Activated T-helper 2 cell treated with anti-CD3 and anti-CD28 coated beads, Interferon-gamma antibody, Interleukin-2, Interleukin-4, amounts not matched to agents 10 μg/mL and 5 μg/mL and 100 μg/mL, durations not matched to agents 14 hours and 24 hours and 36 hours (primary cell): ENCODE results near the gene TRMU. TPM values are rescaled to one million over a fixed set of nuclear protein-coding genes. Genes with fewer than 3 reads are reported as not detected.
"Not testable (repeated sequence)": the region's sequence is repeated elsewhere in the genome, so short reads cannot be mapped to it uniquely, and the experiment has no call there.

Experiments used
- DNase-seq: peaks from one replicate; pipeline ENCODE4 v3.0.0; 2021; ENCODE audit warnings: low spot score
- H3K27ac Mint-ChIP-seq: one replicate; pipeline ENCODE4 v1.8.0; 2021; ENCODE audit warnings: mixed read lengths
- H3K27me3 Mint-ChIP-seq: one replicate; pipeline ENCODE4 v1.8.0; 2021; ENCODE audit warnings: low read depth, mixed read lengths
- H3K36me3 Mint-ChIP-seq: one replicate; pipeline ENCODE4 v1.8.0; 2021; ENCODE audit warnings: low read depth, mixed read lengths
- H3K4me1 Mint-ChIP-seq: one replicate; pipeline ENCODE4 v1.8.0; 2021; ENCODE audit warnings: low read depth, mixed read lengths
- H3K4me3 Mint-ChIP-seq: one replicate; pipeline ENCODE4 v1.8.0; 2021; ENCODE audit warnings: low read depth, mild to moderate bottlenecking, moderate library complexity, mixed read lengths
- H3K9me3 Mint-ChIP-seq: one replicate; pipeline ENCODE4 v1.8.0; 2021; ENCODE audit warnings: mixed read lengths
- intact Hi-C: fragments of 100-400 bp; cut with micrococcal nuclease; formaldehyde crosslinking; loops from one replicate; pipeline ENCODE4 v1.15.1; 2023
- total RNA-seq: library from RNA; stranded (reverse); gene quantifications from 2 replicates; pipeline ENCODE4 v1.2.3, GENCODE V29; 2022

TRMU gene
- total RNA-seq, 1 donor from 2014 or later: 76.0 TPM

DNA sequence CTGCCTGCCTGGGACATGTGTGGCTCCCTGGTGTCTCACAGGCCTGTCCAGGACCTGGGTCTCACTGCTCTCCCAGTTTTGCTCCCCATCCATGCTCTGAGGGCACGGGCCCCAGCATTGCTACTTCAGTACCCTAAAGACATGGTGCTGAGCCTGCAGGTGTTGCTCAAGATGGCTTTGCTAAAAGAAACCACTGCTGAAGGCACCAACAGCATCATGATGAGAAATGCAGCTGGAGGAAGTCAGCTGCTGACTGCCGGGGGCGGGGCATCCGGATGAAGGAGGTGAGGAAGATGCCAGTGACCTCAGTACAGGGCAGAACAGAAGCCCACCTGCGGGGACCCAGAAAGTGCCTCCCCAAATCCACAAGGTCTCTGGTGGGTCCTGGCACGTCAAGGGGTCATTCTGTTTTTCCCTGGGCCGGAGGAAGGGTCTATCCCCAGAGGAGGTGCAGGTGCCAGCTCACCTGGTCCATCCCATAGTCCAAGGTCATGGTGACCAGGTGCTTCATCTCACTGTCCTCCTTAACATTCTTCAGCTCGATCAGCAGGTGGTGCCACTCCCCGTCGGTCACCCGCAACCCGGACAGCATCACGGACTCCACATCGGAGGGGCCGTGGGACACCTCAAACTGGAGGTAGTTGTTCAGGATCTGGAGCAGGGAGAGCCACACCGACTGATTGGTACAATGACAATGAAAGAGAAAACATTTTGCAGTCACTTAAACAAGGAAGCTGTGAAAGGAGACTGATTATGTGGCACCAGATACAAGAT, 63.9 kb downstream of the TRMU start:
- Mint-ChIP-seq H3K4me1 (no peaks in the 10 kb centered on the region), H3K27ac (no peak overlapping the region), H3K9me3 (no peaks in the 10 kb centered on the region), H3K27me3 (no peaks in the 10 kb centered on the region), H3K4me3 (no peak overlapping the region), H3K36me3 (no peaks in the 10 kb centered on the region)
- intact Hi-C loops: no loop called here
- DNase-seq: no peak

DNA sequence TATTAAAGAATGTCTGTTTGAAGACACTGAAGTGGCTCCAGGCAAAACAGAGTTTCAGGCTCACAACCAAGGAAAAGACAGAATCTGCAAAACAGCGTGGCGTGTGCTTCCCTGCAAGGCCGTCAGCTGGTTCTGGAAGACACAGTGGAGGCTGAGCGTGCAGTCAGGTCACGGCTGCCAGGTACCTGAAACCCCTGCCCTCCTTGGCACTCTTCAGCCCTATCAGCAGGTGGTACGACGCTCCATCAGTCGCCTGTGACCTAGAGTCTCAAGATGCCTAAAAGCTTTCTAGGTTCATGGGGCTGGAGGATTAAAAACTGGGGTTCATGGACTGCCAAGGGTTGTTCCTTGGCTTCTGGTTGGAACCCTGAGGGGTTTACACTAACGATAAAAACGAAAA, 65.9 kb downstream of the TRMU start:
- intact Hi-C loops: no loop called here
- Mint-ChIP-seq H3K4me1 (no peaks in the 10 kb centered on the region), H3K9me3 (no peaks in the 10 kb centered on the region), H3K4me3 (no peak overlapping the region), H3K27me3 (no peaks in the 10 kb centered on the region), H3K27ac (no peak overlapping the region), H3K36me3 (no peaks in the 10 kb centered on the region)
- DNase-seq: no peak

DNA sequence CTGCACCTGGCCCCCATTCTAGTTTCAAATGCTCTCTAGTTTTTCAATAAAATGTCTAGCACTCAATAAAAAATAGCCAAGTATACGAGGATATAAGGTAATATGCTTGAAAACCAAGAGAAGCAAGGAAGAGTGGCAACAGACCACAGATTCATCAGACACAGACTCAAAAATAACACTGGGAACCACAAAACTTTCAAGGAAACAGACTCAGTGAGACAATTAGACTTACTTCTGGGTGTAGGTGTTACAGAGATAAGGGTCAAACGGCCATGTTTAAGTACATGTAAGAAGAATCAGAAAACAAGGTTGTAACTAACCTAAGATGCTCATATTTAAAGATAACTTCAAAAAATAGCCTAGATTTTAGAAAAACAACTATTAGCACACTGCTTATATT, 67.0 kb downstream of the TRMU start:
- H3K9me3 Mint-ChIP-seq: no peaks in the 10 kb centered on the region

DNA sequence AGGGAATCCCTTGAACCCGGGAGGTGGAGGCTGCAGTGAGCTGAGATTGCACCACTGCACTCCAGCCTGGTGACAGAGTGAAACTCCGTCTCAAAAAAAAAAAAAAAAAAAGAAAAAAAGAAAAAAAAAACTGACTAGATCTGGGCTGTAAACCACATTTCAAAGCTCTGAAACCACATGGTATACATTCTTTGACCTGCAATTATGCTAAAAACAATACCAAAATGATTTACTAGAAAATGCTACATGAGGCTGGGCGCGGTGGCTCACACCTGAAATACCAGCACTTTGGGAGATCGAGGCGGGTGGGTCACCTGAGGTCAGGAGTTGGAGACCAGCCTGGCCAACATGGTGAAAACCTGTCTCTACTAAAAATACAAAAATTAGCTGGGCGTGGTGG, 68.4 kb downstream of the TRMU start:
- DNase-seq, H3K27ac Mint-ChIP-seq, H3K9me3 Mint-ChIP-seq, H3K27me3 Mint-ChIP-seq, H3K4me1 Mint-ChIP-seq, H3K4me3 Mint-ChIP-seq, intact Hi-C loops, H3K36me3 Mint-ChIP-seq: not testable (repeated sequence)

More for the DNA sequence above, 67.0 kb downstream of the TRMU start:
- H3K27me3 Mint-ChIP-seq: no peaks in the 10 kb centered on the region
- intact Hi-C loops: no loop called here
- no peak overlapping the region for H3K27ac Mint-ChIP-seq
- H3K4me1 Mint-ChIP-seq: no peaks in the 10 kb centered on the region
- no peaks in the 10 kb centered on the region for H3K36me3 Mint-ChIP-seq
- DNase-seq: no peak
- H3K4me3 Mint-ChIP-seq: no peak overlapping the region

DNA sequence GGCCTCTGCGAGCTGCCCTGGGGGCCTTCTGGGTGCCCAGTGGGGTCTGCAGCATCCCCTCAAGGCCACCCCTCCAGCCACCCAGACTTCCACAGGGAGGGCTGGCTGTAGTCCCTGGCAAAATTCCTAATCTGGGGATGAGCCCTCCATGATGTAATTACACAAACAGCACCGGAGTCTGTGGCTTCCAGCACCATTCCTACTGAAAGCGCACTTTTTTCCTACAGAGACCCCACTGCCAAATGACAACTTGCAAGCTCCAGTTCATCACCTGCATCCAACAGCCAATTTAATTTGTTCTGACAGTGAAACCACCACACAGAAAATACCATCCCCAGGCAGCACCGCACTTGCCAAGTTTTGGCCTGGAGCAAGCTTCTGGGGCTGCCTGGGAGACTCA, 70.4 kb downstream of the TRMU start:
- Mint-ChIP-seq H3K27ac (no peak overlapping the region), H3K27me3 (no peaks in the 10 kb centered on the region), H3K36me3 (no peaks in the 10 kb centered on the region), H3K9me3 (no peaks in the 10 kb centered on the region), H3K4me1 (no peaks in the 10 kb centered on the region), H3K4me3 (no peak overlapping the region)
- intact Hi-C loops: no loop called here
- no peak for DNase-seq

DNA sequence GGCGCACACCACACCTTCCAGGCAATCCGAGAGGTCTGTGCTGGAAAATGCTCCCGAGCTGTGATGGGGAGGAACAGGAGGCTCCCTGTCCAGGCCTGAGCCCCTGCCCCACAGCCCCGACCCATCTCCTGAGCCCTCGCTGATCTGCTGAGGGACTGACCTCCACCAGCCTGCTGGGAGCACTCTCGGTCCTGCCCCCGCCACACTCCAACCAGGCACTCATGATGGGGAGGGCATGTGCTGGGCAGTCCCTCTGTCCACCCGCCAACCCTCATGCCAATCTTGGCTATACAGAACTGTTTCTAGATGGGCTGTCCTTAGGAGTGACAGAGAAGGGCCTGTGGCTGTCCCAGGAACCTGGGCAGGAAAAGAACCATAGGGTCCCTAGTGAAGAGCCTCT, 70.8 kb downstream of the TRMU start:
- Mint-ChIP-seq H3K27ac (no peak overlapping the region), H3K27me3 (no peaks in the 10 kb centered on the region), H3K4me1 (no peaks in the 10 kb centered on the region), H3K9me3 (no peaks in the 10 kb centered on the region), H3K36me3 (no peaks in the 10 kb centered on the region), H3K4me3 (no peak overlapping the region)
- no peak for DNase-seq
- intact Hi-C loops: no loop called here

DNA sequence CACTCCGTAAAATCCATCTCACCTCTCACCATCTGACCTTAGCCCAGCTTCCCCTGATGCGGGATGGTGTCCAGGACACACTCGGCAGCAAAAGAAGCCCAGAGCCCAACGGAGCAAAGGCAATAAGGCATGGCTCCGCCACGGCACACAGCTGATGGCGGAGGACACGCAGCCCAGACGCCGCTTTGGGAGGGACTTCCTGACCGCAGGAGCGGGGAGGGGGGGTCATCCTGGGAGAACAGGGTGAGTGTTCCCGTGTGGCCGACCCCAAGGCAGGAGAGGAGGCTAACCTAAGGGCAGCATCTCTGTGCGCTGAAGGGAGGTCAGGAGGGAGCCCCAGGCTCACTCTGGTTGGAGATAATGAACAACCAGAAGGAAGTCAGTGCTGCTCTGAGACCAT, 71.3 kb downstream of the TRMU start:
- H3K4me3 Mint-ChIP-seq: no peak overlapping the region
- H3K4me1 Mint-ChIP-seq: no peaks in the 10 kb centered on the region
- no peaks in the 10 kb centered on the region for H3K27me3 Mint-ChIP-seq
- H3K36me3 Mint-ChIP-seq: no peaks in the 10 kb centered on the region
- intact Hi-C loops: no loop called here
- H3K9me3 Mint-ChIP-seq: no peaks in the 10 kb centered on the region
- DNase-seq: no peak
- no peak overlapping the region for H3K27ac Mint-ChIP-seq

Other genes starting within 250 kb of the TRMU start
- gene PPARA, start 185.2 kb upstream of the TRMU start, total RNA-seq: 14.0 and 14.5 TPM in 2 replicates
- gene CDPF1, start 85.4 kb upstream of the TRMU start, total RNA-seq: 7.7 and 10.7 TPM in 2 replicates
- gene PKDREJ, start 72.4 kb upstream of the TRMU start, total RNA-seq: not detected in 2 replicates
- 20.7 and 21.0 TPM in 2 replicates for gene TTC38, start 67.7 kb upstream of the TRMU start, total RNA-seq
- gene GTSE1, start 38.8 kb upstream of the TRMU start, total RNA-seq: 46.1 and 47.7 TPM in 2 replicates
- 0.30 and 0.41 TPM in 2 replicates for gene CELSR1, start 201.9 kb downstream of the TRMU start, total RNA-seq